ENCODE data around the gene CLNK.

DNA sequence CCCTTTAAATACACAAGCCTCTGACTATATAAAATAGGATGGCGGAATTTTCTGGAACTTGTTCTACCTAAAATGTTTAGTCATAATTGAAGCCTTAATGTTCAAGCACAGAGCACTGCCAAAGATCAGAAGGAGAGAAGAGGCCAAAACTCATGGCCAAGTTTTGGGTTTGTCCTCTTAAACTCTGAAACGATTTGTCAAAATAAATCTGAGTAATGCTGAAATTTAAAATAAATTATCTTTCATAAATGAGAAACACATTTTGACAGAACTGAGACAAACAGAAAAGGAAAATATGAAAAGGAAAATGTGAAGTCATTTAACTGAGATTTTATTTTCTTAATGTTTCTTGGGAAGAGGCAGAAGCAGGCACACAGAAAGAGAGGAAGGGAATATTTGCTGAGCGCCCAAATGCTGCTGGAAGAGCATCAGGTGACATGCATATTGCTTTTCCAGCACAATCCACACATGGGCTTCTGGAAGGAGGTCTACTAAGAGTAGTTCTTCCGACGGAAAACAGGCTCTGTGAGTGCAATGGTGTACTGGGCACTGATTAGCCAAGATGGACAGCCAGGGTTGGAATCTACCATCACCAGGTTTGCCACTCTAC, 179.9 kb downstream of the CLNK start:
- TF ChIP-seq EZH2 (IDR thresholded peaks at IDR 0.05; ENCODE audit: insufficient read depth, poor library complexity, severe bottlenecking) (no peak), EZH2phosphoT487 (IDR thresholded peaks at IDR 0.05; ENCODE audit: insufficient read depth, low read depth) (no peak)

Data from GM23248 (cell line).